HG03565 (cell line): ENCODE results near the gene KLHL18.
"Not testable (repeated sequence)": the region's sequence is repeated elsewhere in the genome, so short reads cannot be mapped to it uniquely, and the experiment has no call there.

ENCODE experiments used
- ATAC-seq: cut with Tn5 transposase; IDR thresholded peaks from one replicate; pipeline ENCODE4 v1.9.1; 2021; ENCODE audit warnings: mild to moderate bottlenecking, moderate library complexity; ENCODE audit not compliant: unreplicated experiment

The KLHL18 gene

GRCh38 chr3:47282424-47283192 is at the start of gene KLHL18, which contains the start of gene KIF9:
Gene KLHL18 (plus strand): TSS chr3:47282944. CDS start chr3:47282966, 22 bp downstream.
Gene KIF9 (minus strand): TSS chr3:47282799. CDS start chr3:47277374, 5,425 bp downstream.
- peak; percentile 75 for ATAC-seq

GRCh38 chr3:47238017-47238416 is 44.7 kb upstream of the KLHL18 start:
- no peak for ATAC-seq

GRCh38 chr3:47239929-47240328 is 42.8 kb upstream of the KLHL18 start:
- ATAC-seq, result no peak

- no peak for ATAC-seq
Measured at GRCh38 chr3:47243419-47244147, 39.2 kb upstream of the KLHL18 start.

GRCh38 chr3:47244531-47245100 is 38.1 kb upstream of the KLHL18 start:
- no peak for ATAC-seq

GRCh38 chr3:47245271-47245670 is 37.5 kb upstream of the KLHL18 start:
- no peak for ATAC-seq

- ATAC-seq, result no peak
Measured at GRCh38 chr3:47247131-47248064, 35.3 kb upstream of the KLHL18 start.

GRCh38 chr3:47250309-47251060 is 32.3 kb upstream of the KLHL18 start:
- no peak for ATAC-seq

GRCh38 chr3:47251085-47251484 is 31.7 kb upstream of the KLHL18 start:
- not testable (repeated sequence) for ATAC-seq

GRCh38 chr3:47251689-47252088 is 31.1 kb upstream of the KLHL18 start:
- ATAC-seq, result no peak

GRCh38 chr3:47256331-47256730 is 26.4 kb upstream of the KLHL18 start:
- not testable (repeated sequence) for ATAC-seq

- no peak for ATAC-seq
Measured at GRCh38 chr3:47259114-47259513, 23.6 kb upstream of the KLHL18 start.

GRCh38 chr3:47260605-47261004 is 22.1 kb upstream of the KLHL18 start:
- ATAC-seq, result no peak

- no peak for ATAC-seq
Measured at GRCh38 chr3:47261301-47261700, 21.4 kb upstream of the KLHL18 start.

- no peak for ATAC-seq
Measured at GRCh38 chr3:47265008-47265407, 17.7 kb upstream of the KLHL18 start.

- no peak for ATAC-seq
Measured at GRCh38 chr3:47265725-47266428, 16.9 kb upstream of the KLHL18 start.

GRCh38 chr3:47266709-47267489 is 15.8 kb upstream of the KLHL18 start:
- ATAC-seq, result no peak

GRCh38 chr3:47267490-47267824 is 15.3 kb upstream of the KLHL18 start:
- no peak for ATAC-seq

GRCh38 chr3:47270526-47270925 is 12.2 kb upstream of the KLHL18 start:
- ATAC-seq, result no peak
